Measurements from ENCODE around the gene HOXD9.
A peak's percentile ranks its signal among the peaks of the same experiment; 100 is the strongest.

The HOXD9 gene

DNA sequence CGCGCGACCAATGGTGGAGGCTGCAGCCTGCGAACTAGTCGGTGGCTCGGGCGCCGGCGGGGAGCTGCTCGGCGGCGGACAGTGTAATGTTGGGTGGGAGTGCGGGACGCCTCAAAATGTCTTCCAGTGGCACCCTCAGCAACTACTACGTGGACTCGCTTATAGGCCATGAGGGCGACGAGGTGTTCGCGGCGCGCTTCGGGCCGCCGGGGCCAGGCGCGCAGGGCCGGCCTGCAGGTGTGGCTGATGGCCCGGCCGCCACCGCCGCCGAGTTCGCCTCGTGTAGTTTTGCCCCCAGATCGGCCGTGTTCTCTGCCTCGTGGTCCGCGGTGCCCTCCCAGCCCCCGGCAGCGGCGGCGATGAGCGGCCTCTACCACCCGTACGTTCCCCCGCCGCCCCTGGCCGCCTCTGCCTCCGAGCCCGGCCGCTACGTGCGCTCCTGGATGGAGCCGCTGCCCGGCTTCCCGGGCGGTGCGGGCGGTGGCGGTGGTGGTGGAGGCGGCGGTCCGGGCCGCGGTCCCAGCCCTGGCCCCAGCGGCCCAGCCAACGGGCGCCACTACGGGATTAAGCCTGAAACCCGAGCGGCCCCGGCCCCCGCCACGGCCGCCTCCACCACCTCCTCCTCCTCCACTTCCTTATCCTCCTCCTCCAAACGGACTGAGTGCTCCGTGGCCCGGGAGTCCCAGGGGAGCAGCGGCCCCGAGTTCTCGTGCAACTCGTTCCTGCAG is at the start of gene HOXD9:
Gene HOXD9, plus strand, starts transcription at position 37 of the 728 bp plus-strand sequence. Its CDS starts 50 bp downstream, at position 87.
- DNase-seq = peak; percentile 81

DNA sequence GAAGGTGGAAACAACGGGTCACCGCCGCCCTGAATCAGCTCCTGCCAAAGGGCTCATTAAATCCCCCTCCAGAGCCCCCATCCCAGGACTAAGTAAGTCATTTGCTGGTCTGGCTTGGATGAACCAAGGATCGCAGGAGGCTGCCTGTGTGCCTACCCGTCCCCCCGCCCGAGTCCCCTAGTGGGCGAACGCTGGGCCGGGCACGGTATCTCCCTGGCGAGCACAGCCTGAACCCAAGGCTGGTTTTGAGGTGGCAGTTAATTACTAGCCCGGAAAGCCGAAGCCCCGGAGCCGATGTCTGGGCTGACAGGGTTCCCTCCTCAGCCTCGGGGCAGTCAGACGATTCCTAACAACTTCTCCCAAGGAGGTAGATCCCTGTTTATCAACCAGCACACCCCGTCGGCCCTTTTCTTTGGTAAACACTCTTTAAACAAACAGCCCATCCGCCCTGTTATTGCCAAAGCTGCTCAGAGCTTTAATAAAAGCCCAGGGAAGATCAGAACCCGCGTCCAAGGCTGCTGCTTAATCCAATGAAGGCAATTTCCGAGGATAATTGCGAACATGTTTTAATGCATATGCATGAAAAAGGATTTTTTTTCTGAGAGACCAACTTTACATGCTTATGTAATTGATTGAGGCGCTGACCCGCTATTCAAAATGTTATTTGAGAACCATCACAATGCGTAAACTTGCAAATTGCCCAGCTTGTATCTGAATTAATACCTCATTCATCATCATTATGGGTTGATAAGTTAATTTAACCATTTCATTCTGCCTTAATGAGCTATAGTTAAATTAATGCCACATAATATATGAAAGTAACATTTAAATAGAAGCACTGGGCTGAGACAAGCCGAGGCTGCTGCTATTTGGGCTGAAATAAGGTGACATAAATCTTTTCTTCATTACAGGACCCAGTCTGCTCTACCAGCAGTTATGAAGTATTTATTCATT is 49.3 kb upstream of the HOXD9 start:
- DNase-seq = no peak

GRCh38 chr2:176074919-176075425 is 47.5 kb upstream of the HOXD9 start:
- DNase-seq = no peak

- DNase-seq = no peak
These were observed 47.0 kb upstream of the HOXD9 start for GRCh38 chr2:176075481-176075880.

DNA sequence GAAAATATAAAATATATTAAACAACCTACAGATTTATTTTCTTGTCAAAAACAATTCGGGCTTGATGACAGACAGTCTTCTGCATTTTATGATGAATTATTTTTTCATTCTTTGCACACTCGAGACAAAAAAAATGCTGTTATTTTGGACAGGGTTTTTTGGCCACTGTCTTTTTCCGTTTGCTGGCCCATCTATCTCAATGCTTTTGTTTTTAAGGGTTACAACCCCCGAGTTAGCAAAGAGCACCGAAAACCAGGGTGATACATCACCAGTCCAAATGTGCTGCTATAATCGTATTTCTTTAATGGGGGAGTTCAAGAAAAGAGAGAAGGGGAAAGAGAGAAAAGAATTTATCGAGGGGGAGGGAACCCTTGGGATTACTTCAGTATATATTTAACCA is 46.5 kb upstream of the HOXD9 start:
- no peak for DNase-seq

DNA sequence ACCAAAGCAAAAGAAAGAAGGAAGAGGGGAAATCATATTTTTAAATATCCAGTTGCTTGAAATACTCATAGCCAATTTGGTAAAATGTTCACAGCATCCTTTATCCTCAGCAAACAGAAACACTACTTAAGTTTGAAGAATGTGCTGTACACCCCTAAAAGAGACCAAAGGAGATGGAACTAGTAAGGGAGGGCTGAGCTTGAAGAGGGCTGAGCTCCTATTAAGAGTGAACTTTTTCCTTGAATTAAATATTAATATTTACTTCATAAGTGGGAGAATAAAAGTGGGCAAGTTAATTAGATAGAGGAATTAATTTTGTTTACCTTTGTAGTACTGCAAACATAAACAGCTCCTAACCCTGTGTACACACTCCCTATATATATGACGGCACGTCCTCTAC is 45.7 kb upstream of the HOXD9 start:
- no peak for DNase-seq

DNA sequence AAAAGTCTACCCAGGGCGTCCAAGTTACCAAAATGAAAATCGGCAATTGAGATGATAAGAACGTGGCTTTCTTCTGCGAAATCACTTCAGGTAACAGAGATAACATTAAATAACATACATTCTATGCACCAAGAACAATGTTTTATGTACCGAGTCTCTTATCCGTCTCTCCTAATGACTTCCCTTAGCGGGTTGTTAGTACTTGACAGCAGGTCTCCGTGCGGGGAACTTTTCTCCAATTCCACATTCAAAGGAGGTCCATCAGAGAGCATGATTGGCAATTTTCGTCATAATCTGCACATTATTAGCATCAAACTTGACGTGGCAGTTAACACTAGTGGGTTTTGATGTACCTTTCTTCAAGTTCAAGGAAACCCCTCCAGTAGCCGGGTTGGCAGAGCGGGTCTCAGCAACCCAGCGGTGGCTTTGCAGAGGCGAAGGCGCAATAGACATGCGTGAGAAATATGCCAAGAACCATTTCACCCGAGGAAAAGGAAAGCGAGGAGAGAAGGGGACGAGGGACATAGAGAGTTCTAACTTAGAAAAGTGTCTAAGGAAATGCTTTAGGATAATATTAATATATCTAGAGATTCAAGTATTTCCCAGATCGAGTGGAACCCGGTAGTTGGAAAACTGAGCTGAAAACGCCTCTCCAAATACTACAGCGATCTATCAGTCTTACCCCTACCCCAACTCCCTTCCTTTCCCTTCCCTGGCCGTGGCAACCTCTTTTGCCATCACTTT is 43.8 kb upstream of the HOXD9 start:
- DNase-seq = no peak

DNA sequence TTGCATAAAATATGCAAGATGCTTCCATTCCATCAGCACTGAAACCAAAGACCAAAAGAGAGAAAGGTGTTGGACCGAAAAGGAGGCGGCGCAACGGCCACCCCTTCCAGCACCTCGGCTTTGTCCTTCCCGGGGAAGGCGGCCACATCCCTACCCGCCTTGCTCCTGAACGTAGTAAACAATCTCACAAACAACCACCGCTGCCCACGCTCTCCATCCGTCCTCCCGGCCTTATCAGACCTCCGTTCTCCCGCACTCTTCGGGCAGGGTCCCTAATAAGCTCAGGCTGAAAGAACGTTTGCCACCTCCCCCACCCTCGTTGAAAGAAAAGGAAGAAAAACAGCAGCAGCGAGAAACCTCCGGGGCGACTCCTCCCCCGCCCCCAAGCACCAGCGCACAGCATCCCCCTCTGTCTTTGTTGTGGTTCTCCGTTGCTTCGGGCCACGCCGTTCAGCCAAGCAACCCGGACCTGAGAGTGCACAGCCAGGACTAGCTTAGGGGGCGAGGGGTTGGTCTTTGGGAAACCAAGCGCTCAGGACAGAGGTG is 43.2 kb upstream of the HOXD9 start:
- DNase-seq = no peak

GRCh38 chr2:176079831-176080539 is 42.5 kb upstream of the HOXD9 start:
- DNase-seq = peak; percentile 37

DNA sequence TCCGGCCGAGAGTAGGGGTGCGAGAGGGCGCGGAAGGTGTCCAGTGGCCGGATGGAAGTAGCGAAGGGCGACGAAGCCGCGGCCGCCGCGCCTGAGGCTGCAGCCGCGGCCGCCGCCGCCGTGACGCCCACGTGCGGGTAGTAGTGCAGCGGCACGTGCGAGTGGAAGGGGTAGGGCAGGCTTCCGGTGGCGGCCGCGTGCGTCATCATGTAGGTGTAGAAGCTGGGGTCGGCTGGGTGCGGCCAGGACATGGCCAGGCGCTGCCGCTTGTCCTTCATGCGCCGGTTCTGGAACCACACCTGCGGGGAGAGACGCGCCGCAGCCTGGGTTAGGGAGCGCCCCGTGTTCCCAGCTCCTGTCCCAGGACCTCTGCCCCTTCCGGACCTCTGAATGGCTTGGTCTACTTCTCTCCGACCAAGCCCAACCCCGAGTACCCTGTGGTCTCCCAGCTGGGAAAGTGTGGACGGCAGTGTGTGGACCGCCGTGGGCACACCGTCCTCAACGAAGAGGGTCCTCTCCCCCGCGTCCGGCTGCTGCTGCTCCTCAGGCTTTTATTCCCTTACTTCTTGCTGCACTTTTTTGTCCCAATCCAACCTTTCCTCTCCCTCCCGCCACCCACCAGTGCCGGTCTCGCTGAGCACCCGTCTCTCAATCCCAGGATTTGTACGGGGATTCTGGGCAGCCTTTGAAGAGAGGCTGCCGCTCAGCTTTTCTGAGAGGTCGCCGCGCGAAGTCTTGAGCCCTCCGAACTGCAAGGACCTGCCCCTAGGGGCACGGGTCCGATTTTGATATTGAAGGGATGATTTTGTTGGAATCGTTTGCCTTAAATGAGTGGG is 41.8 kb upstream of the HOXD9 start:
- DNase-seq = no peak

DNA sequence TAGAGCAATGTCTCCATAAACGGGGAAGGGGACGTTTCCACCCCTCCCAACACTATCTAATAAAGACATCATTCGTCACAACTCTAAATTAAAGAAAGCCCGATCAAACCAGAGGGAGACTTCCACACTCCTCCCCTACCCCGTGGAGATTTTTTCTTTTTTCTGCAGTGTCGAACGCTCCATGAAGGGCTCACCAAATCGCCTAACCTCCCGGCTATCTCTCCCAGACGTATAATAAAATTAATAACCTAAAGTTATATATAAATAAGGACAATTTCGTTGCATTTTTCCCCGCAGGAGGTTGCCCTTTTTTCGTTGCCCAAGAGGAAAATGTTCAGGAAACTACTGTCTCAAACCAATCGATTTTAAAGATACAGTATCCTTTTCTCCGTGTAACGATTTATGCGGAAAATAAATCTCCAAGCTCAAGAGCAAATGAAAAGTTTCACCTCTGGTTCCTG is 41.1 kb upstream of the HOXD9 start:
- no peak for DNase-seq

GRCh38 chr2:176081837-176082524 is 40.5 kb upstream of the HOXD9 start:
- no peak for DNase-seq

DNA sequence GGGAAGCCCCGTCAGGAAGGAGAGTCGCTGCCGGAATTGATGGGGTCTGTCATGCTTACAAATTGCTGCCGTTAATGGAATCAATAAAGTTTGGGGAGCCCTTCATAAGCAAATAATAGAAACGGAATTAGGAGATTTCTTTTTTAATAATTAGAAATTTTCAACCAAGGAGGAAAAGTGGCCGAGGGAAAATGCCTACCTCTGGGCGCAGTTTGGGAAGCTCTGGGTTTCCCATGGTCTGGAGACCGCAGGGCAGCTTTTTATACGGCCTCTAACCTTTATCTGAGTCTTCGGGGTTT is 40.0 kb upstream of the HOXD9 start:
- DNase-seq = no peak

DNA sequence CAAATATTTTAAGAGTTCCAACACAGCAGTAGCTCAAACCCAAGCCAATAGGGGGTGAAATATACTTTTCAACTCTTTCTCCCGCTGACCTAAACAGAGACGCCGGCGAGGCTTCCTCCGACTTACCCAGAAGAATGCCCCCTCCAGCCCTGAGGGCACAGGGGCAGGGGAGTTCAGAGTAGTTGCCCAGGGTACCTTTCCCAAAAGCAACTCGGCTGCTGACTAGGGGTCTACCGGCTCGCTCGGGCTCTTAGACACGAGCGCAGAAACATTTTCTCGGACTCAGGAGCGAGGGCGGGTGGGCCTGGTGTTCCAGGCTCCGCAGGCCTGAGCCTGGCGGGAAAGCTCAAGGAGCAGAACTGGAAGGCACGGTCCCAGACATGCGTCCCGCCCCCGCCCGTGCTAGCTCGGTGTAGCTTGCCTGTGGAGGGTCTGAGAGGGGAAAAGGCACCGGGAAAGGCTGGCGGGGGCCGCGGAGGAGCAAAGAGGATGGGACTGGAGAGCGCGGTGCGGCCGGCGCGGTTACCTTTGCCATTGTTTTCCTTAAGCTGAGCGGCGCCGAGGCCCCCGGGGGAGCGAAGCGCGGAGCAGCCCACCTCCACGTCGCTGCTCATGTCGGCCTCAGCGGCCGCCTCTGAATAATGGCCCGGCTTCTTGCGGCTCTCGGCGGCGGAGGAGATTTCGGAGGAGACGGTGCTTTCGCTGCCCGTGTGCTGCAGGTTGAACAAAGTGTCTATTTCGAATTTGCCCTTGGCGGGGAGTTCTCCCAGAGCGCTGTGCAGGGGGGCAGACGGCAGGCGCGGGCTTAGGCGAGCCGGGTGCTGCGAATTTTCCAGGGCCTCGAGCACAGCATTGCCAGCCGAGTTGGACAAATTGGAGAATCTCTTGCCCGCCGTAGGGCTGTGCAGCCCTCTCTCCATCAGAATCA is 39.4 kb upstream of the HOXD9 start:
- DNase-seq = no peak

- DNase-seq = no peak
These were observed 38.7 kb upstream of the HOXD9 start, which contains the start of gene EVX2 for GRCh38 chr2:176083796-176084261. EVX2 (minus strand) TSS chr2:176083962; CDS start chr2:176083776, 186 bp downstream.

DNA sequence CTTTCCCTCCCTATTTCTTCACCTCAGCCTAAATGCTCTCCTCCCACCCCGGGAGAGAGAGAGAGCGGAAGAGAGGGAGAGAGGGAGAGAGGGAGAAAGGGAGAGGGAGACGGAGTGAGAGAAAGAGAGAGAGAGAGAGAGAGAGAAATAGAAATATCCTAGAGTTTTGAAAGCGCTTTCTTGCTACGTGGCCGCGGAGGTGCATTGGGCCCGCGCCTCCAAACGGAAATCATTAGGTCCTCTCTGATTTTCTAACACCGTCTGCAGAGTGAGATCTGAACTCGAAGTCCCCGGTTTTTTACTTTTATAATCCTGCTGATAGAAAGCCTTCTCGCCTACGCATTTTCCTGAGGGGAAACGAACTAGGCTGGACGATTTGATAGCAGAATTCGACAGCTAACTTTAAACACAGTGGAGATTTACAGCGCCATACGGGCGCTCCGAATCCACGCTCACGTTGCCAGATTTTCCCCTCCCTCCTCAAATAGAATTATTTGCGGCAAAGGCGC is 37.9 kb upstream of the HOXD9 start:
- no peak for DNase-seq

- DNase-seq = no peak
These were observed 37.3 kb upstream of the HOXD9 start for GRCh38 chr2:176085120-176085788.

All from fibroblast of upper back skin (primary cell).